Left kidney (tissue), 2 donors: ENCODE data around the gene MAPK9. TPM values are rescaled to one million over a fixed set of nuclear protein-coding genes. Genes with fewer than 3 reads are reported as not detected.
"Not testable (repeated sequence)": the region's sequence is repeated elsewhere in the genome, so short reads cannot be mapped to it uniquely, and the experiment has no call there.

Source experiments
- DNase-seq: peaks from one replicate; pipeline ENCODE4 v3.0.0-alpha.2; 2013
- polyA plus RNA-seq: library from polyadenylated mRNA; unstranded; fragments of 120-200 nt; gene quantifications from one replicate; pipeline ENCODE4 v1.2.1, GENCODE V29; 2013; ENCODE audit not compliant: insufficient read length

Gene MAPK9
- polyA plus RNA-seq, 1 donor = 44.1 TPM

DNA sequence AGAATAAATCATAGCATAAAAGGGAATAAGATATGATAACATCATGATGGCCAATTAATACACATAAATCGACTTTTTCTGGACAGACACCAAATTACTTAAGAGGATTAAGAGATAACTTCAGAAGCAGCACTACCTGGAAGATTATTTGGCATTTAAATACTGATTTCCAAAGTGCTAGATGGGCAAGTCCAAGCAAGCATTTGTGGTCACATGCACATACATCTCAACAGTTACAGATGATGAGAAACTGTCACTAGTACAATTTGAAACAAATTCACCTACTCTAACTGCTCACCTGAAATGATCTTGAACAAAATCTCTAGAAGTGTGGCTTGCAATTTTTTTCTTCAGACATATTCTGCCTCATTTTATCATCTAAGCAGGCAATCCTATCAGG is 56.0 kb downstream of the MAPK9 start:
- DNase-seq = no peak

DNA sequence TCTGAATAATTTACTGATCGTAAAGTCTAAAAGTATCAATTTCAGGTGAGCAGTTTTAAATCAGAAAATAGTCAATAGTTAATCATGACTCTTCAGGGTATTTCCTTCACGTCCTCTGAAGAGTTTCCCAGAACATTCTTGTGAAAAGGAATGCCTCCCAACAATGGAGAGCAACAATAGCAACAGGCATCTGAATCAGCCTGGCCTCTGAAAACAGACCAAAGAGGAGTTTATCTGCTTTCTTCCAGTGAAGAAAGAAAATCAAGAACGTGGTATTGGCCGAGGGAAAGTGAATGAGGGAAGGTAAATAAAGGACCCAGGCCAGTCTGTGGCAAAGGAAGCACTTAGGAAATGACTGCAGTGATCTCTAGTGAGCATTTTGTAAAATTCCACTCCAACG is 56.8 kb downstream of the MAPK9 start:
- DNase-seq = no peak

DNA sequence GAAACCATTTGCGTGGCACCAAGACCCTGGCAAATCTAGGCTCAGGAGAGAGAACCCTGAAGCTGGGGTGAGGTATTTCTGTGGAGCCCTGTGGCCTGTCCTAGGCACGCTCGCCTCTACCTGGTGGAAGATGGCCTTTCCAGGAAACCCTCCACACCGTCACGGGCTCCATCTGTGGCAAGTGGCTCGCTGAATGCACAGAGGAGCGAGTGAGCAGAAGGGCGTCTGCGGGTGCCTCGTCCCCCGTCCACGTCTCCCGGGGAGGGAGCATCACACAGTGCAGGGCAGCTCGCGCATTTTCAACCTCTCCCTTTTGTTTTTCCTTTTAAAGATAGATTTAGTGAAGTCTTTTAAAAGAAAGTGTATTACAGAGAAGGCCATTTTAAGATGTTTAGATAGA is 57.6 kb downstream of the MAPK9 start:
- no peak for DNase-seq

DNA sequence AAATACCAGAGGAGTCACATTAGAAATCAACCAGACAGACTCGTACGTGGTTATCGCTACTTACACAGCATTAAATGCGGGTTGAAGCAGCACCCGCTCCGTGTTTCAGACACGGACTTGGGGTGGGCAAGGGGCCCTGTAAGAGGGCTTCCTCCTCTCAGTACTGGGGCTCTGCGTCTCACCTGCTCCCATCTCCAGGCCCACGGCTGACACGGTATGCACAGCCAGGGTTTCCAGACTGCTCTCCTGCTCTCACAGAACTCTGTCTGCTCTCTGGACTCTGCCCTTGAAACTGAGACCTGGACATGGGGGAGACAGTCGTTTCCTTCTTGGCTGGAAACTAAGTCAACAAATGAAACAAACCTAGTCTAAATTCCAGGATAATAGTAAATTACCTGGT is 58.2 kb downstream of the MAPK9 start:
- no peak for DNase-seq

DNA sequence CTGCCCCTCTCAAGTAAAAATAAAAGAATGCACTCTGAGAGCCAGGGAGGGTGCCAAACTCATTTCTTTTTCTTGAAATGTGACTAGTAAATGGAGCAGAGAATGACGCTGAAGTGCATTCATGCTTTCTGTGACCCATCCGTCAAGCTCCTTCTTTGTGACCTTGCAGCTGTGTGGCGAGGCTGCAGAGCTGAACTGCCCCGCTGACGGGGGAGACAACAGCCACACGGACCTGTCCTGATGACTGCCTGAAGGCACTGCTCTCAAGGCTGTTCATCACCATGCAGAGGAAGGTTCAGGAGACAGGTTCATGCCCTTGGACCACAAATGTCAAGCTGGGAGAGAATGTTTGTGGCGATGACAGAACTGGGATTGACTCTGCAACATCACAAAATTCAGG is 61.9 kb downstream of the MAPK9 start:
- no peak for DNase-seq

DNA sequence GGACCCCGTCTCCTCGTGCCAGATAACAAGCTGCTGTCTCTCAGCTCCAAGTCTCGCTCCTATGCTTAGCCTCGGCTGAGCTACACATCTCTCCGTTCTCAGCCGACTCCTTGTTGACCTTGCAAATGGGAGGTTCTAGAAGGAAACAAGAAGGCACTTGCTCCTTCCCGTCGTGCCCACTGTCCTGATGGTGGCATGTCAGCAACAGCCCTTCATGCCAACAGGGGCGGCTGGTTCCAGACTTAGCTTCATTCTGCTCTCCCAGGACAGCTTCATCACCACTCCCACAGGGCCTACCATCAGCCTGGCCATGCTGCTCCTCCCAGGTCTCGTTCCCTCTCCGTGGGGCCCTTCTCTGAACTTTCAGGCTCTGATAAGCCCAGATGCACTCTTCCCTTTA is 69.8 kb downstream of the MAPK9 start:
- DNase-seq = no peak

DNA sequence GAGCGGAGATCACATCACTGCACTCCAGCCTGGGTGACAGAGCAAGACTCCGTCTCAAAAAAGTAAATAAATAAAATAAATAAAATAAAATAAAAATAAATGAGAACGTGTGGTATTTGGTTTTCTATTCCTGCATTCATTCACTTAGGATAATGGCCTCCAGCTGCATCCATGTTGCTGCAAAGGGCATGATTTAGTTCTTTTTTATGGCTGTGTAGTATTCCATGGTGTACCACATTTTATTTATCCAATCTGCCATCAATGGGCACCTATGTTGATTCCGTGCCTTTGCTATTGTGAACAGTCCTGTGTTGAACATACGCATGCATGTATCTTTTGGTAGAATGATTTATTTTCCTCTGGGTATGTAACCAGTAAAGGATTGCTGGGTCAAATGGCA is 74.1 kb downstream of the MAPK9 start:
- no peak for DNase-seq

DNA sequence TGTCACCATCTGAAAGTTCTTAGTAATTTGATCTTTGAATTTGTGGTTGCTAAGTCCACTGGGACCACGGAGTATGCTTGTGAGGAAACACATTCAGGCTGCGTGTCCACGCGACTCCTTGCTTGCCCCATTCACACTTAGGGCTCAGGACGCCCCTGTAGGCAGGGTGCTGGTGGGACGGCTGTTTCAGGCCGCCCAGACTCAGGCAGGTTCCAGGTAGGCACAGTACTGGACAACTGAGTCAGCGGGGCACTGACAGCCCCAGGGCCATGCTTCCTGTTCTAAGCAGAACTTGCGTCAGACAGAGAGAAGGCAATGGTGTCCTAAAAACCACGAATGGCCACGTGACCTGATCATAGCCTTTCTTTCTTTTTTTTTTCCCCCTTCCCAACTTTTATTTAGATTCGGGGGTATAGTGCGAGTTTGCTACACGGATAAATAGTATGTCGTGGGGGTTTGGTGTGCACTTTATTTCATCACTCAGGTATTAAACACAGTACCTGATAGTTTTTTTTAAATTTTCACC is 75.2 kb downstream of the MAPK9 start:
- DNase-seq = no peak

DNA sequence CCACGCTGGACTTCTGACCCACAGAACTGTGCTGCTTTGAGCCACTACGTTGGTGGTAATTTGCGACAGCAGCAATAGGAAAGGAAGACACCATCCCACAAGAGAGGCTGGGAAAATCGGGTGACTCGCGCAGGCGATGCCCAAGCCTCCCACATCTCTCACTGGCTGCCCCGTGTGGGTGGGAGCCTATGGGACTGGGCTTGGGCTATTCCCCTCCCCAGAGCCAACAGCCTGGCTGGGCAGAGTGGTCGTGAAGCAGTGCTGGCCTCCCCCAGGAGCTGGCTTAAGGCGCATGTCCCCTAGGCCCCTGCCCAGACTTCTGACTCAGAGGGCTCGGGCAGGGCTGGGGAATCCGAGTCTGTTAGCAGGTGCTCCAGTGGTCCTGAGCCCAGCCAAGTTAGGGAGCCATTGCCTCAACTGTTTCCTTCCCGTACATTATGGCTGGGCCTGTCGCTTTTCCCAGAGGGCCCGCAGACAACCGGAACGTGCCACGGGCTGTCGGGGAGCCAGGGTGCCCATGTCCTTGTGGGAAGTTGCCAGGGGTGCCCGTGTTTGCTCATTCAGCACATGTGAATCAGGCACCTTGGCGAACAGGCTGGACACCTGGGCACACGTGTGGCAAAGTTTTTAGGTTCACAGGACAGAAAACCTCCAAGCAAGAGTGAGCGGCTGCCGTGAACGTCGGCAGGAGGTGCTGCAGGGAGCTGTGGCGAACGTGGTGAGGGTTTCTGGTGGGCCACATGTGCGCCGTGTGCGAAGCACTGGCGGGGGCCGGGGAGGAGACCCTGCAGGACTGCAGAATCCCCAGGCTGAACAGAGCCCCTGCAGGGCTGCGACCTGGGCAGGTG is 75.9 kb downstream of the MAPK9 start:
- no peak for DNase-seq

DNA sequence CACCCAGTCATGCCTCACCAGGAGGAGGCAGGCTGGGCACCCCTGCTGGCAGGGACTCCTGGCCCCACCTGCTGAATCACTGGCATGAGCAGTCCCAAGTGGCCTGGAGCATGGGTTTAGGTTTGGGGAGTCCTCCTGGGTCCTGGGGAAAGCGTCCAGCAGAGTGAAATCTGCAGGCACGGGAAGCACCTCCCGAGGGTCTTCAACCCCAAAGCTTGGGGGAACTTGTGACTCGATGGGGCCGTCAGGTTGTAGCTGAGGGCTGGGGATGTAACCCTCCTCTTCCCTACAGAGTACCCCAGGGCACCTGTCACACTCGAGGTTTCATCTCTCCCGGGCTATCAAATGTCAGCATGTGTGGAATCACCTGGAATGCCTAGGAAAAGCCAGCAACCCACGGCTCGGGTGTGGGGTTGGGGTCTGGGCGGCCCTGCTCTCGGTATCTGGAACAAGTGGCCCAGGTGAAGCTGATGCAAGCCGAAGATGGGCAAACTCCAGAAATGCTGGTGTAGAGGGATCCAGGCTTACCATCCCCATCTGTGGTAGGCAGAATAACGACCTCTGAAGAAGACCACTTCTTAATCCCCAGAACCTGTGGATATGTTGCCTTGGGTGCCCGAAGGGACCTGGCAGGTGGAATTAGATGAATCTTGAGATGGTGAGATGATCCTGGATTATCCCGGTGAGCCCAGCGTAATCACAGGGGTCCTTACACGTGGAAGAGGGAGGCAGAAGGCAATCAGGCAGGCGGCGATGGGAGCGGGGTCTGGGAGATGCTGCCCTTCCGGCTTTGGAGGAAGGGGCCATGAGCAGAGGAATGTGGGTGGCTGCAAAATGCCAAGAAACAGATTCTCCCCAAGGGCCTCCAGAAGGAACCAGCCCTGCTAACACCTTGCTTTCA is 76.8 kb downstream of the MAPK9 start:
- DNase-seq = no peak

DNA sequence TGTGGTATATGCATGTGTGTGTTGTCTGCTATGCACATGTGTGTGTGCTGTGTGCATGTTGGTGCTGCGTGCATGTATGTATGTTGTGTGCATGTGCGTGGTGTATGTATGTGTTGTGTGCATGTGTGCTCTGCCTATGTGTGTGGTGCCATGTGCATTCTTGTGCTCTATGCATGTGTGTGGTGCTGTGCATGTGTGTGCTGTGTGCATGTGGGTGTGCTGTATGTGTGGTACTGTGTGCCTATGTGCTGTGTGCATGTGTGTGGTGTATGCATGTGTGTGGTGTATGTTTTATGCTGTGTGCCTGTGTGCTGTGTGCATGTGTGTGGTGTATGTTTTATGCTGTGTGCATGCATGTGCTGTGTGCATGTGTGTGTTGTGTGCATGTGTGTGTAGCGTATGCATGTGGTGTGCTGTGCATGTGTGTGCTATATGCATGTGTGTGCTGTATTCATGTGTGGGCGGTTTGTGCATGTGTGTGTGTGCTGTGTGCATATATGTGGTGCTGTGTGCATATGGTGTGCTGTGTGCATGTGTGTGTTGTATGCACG is 78.2 kb downstream of the MAPK9 start:
- DNase-seq = no peak

DNA sequence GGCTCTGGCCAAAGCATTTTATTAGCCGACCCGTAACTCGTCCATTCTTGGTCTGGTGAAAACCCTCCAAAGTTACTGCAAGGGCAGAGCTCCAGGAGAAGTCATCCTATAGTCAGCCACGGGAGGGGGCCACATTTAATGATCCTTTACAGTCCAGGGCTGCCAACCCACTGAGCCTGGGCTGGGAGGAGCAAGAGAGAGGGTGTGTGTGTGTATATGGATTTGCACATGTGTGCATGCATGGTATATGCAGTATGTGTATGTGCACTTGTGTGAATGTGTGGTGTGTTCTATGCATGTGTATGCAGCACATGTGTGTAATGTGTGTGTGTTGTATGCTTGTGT is 78.7 kb downstream of the MAPK9 start:
- DNase-seq = no peak

DNA sequence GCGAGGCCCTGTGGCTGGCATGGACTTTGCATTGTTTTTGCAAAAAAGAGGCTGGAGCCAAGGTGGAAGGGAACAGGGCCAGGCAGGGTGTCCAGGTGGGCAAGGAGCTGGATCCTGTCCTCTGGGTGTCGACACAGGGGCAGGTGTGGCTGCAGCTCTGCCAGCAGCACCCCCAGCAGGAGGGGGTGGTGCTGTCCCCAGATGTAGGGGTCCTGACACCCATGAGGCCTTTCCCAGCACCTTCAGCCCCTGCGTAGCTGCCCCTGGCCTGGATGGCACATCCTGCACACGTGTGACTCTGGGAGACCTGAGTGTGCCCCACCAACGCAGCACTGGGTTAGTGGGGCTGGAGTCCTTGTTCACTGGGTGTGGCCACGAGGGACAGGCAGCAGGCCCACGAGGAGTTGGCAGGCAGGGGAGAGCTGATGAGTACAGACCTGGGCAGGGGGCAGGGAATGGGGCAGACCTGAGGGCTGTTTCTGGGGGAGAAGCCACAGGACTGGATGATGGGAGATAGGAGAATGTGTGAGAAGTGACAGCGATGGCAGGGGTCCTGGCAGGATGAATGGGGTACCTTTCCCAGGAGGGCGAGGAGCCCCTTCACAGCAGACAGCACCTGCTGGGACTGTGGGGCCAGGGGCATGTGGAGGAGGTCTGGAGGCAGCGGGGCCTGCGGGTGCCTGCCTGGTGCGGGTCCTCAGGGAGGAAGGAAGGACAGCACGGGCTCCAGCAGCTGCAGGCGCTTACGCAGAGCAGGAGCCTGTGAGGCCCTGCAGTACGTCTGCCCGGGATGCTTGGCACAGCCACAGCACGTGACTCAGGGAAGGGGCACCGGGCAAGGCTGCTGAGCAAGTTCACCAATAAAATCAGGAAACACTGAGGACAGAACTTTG is 79.3 kb downstream of the MAPK9 start:
- no peak for DNase-seq

DNA sequence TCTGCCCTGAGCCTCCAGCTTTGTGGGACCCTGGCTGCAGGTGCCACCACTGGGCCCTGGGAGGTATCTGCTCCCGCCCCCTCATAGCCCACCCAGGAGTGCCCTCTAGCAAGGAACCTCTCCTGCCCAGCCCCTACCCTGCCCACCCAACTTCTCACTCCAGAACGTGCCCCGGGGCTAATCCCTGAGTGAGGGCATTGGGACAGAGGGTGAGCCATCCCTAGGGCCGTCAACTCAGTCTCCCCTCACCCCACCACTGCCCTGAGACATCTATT is 80.2 kb downstream of the MAPK9 start:
- DNase-seq = no peak

DNA sequence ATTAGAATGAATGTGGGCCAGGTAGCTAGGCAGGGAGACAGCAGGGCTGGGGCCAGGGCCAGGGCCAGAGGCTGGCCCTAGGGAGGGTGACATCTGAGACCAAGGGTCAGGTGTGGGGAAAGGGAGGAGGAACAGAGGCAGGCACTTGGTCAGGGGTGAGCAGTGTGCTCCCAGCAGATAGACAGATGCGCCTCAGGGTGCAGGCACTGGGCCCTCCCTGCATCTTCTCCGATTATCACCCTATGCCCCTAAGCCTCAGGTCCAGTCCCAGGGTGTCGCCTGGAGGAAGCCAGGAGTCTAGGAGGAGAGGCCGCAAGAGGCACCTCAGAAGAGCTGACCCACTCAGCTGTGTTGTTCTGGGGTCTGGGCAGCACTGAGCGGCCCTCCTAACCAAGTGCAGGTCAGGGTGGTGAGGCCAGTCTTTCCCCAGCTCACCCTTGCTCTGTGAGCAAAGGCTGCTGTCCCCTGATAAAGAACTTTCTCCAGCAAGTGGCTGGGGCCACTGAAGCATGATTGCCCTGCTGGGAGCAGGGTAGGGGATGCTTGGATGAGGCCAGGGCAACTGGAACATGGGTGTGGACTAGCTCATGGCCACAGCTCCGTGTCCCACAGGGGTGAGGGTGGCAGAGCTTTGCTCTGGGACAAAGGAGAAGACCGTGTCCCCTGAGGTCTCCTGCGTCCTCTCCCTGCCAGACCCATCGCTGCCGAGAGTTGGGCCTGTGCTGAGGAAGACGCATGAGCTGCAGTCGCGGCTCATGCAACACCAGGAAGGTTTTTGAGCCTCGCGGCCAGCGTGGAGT is 80.7 kb downstream of the MAPK9 start:
- DNase-seq = no peak

DNA sequence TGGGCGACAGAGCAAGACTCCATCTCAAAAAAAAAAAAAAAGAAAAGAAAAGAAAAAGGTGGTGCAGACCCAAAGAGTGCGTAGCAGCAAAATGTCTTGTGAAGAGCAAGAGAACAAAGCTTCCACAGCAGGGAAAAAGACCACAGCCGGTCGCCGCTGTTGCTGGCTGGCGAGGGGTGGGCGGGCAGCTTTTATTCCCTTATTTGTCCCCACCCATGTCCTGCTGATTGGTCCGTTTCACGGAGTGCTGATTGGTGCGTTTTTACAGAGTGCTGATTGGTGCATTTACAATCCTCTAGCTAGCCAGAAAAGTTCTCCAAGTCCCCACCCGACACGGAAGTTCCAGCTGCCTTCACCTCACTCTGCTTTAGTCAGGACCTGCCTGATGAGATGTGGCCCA is 81.8 kb downstream of the MAPK9 start:
- not testable (repeated sequence) for DNase-seq

DNA sequence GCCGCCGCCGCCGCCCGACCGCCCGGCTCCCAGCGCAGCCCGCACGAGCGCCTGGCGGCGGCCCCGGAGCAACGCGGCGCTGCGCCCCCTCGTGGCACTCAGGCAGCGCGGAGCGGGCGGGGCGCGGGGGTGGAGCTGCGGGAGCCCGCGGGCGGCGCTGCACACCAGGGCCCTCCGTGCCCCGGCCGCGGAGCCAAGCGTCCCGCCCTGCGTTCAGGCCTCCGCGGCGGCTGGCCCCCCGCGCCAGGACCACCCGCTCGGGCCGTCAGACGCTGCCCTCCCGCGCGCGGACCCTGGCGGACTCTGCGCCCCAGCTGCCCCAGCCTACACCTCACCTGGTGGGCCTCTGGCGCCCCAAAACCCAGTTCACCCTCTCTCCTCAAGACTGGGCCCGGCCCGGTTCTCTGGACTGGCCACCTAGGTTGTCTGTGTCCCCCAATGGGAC is 82.7 kb downstream of the MAPK9 start, which contains the start of gene RASGEF1C:
Gene RASGEF1C, minus strand, starts transcription at position 75 of the 445 bp plus-strand sequence. CDS start 71,159 bp downstream, outside the sequence.
- peak; percentile 67 for DNase-seq

DNA sequence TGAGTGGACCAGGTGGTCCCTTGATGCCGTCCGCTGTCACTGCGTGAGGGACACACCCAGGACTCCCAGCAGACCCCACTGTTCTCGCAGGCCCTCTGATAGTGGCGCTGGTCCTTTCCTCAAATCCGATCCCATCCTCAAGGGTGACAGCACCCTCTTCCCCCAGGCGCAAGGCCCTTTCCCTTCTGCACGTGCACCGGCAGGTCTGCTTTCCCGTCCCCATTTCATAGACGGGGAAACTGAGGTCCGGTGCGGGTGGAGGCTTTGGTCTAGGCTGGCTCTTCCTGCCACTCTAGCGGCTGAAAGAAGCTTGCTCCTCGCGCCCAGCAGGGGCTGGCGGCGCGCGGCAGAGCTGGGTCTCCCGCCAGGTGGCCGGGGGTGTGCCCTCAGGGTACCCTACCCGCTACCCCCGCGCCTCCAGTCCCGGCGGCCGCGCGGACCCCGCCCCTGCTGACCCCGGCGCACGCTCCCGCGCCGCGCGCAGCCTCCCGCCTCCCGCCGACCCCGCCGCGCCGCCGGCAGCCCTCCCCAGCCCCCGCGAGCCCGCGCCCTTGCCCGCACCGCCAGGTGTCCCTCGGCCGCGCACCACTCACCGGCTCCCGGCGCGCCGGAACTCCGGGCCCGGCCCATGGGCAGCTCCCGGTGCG is 83.3 kb downstream of the MAPK9 start:
- peak; percentile 14 for DNase-seq

DNA sequence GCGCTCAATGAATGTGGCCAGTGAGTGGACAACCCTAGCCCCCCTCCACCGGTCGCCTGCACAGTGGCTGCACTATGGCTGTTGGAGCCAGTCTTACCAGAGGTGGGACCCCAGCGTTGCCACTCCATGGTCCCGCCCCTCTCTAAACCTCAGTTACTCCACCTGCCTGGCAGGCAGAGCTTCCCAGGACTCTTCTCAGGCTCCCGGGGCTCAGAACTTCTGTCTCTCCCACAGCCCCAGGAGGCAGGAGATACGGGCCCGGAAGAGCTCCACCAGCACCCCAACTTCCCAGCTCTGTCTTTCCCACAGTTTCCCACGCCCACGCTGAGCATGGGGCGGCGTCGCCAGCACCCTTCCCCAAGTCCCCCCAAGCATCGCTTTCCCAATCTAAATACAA is 83.8 kb downstream of the MAPK9 start:
- no peak for DNase-seq

DNA sequence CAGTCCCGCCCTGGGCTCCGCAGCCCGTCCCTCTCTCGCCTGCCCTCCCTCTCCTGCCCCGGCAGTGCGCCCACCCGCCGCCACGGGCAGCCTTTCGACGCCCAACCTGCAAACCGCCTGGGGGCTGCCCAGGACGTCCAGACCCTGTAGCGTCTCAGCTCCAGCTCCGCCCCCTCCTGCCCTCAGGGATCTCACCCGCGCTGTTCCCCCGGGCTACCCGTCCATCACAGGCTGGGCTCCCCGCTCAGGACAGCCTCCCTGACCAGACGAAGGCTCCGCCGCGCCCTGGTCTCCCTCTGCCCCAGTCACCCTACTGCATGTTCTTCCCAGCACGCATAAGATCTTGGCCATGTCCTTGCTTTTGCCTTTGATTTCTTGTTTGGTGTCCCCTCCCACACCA is 84.3 kb downstream of the MAPK9 start:
- no peak for DNase-seq
